Measurements from ENCODE around the gene RNU6-9. TPM values are rescaled to one million over a fixed set of nuclear protein-coding genes. Genes with fewer than 3 reads are reported as not detected.
"Not testable (repeated sequence)": the region's sequence is repeated elsewhere in the genome, so short reads cannot be mapped to it uniquely, and the experiment has no call there.

The RNU6-9 gene
- not detected for polyA plus RNA-seq (ENCODE audit: insufficient read depth in 1 of 5, insufficient read length in 5 of 5, low replicate concordance in 1 of 5)
- long read RNA-seq, donor 1: 0 reads
- long read RNA-seq, donor 2: 0 reads
- long read RNA-seq, donor 3: 0 reads
- long read RNA-seq, donor 4: 0 reads
- long read RNA-seq, donor 5: 0 reads
- long read RNA-seq, donor 6: 0 reads
- long read RNA-seq, donor 7: 0 reads
- long read RNA-seq, donor 8: 0 reads

DNA sequence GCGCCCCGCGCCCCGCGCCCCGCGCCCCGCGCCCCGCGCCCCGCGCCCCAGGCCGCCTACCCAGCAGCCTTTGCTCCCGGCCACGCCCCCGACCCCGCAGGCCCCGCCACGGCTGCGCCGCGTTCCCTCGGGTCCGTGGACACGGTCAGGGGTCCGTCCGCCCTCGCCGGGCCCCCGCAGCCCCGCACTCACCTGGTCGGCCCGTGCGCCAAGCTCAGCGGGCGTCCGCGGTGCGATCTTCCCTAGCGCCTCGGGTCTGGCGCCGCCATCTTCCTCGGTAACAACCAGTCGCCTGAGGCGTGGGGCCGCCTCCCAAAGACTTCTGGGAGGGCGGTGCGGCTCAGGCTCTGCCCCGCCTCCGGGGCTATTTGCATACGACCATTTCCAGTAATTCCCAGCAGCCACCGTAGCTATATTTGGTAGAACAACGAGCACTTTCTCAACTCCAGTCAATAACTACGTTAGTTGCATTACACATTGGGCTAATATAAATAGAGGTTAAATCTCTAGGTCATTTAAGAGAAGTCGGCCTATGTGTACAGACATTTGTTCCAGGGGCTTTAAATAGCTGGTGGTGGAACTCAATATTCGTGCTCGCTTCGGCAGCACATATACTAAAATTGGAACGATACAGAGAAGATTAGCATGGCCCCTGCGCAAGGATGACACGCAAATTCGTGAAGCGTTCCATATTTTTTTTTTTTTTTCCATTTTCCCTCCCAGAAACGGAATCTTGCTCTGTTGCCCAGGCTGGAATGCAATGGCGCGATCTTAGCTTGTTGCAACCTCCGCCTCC, at the start of gene RNU6-9, which contains the start of gene MED16:
Gene RNU6-9 (plus strand): TSS at position 591 of the 796 bp plus-strand sequence.
Gene MED16 (minus strand): TSS at position 294 of the 796 bp plus-strand sequence. CDS start 2,056 bp downstream, outside the sequence.
- peak; percentile 95 to 97 for DNase-seq

DNA sequence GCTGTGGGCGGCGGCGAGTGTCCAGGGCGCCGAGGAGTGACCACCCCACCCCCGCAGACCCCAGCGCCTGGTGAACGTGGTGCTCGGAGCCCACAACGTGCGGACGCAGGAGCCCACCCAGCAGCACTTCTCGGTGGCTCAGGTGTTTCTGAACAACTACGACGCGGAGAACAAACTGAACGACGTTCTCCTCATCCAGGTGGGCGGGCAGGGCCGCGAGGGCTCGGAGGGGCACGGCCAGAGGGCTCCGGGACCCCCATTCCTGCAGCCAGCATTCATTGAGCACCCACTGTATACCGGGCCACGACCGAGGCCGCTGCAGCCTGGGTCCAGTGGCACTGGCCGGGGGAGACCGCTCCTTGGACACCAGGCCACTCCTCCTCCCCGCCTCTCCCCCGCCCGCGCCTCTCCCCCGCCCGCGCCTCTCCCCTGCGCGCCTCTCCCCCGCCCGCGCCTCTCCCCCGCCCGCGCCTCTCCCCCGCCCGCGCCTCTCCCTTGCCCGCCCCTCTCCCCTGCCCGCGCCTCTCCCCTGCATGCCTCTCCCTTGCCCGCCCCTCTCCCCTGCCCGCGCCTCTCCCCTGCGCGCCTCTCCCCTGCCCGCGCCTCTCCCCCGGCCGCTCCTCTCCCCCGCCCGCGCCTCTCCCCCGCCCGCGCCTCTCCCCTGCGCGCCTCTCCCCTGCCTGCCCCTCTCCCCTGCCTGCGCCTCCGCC, 49.3 kb upstream of the RNU6-9 start:
- no peak for DNase-seq

DNA sequence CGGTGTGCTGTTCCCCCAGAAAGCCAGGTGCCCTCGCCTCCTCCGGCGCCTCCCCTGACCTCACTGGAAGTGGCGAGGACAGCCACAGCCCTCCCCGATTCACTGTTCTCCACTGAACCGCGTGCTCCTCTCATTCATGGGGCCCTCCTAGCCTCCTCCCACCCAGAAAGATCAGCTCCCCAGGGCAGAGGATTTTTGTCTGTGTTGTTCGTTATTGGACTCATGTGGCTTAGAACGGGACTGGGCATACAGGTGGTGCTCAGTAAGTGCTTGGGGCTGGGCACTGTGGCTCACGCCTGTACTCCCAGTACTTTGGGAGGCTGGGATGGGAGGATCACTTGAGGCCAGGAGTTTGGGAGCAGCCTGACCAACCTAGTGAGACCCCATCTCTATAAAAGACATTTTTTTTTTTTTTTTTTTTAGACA, 48.7 kb upstream of the RNU6-9 start:
- DNase-seq: no peak

GRCh38 chr19:845707-846521, 47.4 kb upstream of the RNU6-9 start:
- no peak for DNase-seq

DNA sequence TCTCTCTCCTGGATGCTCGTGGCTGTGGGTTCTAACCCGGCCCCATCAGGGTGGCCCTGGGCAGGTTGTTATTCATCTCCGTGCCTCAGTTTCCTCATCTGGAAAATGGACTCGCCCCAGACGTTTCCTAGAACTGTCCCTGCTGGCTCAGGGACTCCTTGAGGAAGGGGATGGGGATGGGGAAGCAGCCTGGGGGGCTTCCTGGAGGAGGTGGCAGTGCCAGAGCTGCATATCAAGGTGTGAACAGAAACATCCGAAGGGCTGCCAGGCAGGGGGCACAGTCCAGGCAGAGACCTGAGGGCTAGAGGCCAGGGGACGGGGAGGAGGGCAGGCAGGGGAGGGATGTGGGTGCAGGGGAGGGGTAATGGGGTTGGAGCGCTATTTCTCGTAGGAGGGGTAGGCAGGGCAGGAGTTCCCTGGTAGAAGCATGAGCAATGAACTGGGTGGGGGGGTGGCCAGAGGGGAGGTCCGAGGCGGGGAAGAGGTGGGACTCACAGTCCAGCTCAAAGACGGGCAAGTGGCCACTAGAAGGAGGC, 44.8 kb upstream of the RNU6-9 start:
- no peak for DNase-seq

GRCh38 chr19:849195-849594, 44.1 kb upstream of the RNU6-9 start:
- not testable (repeated sequence) for DNase-seq

GRCh38 chr19:850221-850978, 42.9 kb upstream of the RNU6-9 start:
- peak; percentile 96 to 97 for DNase-seq

- DNase-seq: no peak
Observed at GRCh38 chr19:850979-851335, 42.3 kb upstream of the RNU6-9 start.

DNA sequence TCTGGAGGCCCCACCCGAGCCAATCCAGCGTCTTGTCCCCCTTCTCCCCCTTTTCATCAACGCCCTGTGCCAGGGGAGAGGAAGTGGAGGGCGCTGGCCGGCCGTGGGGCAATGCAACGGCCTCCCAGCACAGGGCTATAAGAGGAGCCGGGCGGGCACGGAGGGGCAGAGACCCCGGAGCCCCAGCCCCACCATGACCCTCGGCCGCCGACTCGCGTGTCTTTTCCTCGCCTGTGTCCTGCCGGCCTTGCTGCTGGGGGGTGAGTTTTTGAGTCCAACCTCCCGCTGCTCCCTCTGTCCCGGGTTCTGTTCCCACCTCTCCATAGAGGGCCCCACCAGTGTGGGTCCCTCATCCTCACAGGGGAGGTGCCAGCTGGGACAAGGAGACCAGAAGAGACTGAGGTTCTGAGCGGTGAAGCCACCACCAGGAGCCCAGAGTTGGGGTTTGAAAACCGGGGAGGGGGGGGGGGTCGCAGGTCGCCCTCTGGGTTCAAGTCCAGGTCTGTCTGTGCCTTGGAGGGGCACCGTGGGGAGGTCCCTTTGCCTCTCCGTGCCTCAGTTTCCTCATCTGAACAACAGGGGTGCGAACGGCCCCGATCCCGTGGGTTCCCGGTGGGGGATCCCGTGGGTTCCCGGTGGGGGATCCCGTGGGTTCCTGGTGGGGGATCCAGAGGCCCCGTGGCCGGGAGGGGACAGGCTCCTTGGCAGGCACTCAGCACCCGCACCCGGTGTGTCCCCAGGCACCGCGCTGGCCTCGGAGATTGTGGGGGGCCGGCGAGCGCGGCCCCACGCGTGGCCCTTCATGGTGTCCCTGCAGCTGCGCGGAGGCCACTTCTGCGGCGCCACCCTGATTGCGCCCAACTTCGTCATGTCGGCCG, 40.9 kb upstream of the RNU6-9 start, which contains the start of gene ELANE:
Gene ELANE (plus strand): TSS at position 168 of the 878 bp plus-strand sequence. CDS start 26 bp downstream, at position 194.
- no peak for DNase-seq

- no peak for DNase-seq
Observed at GRCh38 chr19:853014-853585, 40.2 kb upstream of the RNU6-9 start.

- not testable (repeated sequence) for DNase-seq
Observed at GRCh38 chr19:853614-854220, 39.6 kb upstream of the RNU6-9 start.

DNA sequence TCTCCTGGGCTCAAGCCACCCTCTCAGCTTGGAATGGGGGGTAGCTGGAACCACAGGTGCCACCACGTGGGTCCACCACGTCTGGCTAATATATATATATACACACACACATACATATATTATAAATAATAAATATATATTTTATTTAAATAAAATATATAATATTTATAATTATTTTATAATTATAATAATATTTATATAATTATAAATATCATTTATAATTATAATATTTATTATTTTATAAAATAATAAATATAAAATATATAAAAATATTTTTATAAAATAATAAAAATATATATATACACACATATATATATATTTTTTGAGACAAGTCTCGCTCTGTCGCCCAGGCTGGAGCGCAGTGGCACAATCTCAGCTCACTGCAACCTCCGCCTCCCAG, 38.7 kb upstream of the RNU6-9 start:
- DNase-seq: no peak

DNA sequence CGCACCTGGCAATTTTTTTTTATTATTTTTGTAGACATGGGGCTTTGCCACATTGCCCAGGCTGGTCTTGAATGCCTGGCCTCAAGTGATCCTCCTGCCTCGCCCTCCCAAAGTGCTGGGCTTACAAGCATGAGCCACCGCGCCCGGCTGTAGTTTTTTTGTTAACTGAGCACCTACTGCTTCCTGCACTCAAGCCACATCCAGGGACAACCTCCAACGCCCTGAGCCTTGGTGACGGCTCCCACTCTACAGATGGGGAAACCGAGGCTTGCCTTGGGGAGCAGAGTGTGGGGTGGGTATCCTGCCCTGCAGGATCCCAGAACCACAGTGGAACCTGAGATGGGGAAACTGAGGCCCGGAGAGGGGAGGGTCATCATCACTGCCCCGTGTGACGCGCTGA, 38.1 kb upstream of the RNU6-9 start:
- DNase-seq: no peak

DNA sequence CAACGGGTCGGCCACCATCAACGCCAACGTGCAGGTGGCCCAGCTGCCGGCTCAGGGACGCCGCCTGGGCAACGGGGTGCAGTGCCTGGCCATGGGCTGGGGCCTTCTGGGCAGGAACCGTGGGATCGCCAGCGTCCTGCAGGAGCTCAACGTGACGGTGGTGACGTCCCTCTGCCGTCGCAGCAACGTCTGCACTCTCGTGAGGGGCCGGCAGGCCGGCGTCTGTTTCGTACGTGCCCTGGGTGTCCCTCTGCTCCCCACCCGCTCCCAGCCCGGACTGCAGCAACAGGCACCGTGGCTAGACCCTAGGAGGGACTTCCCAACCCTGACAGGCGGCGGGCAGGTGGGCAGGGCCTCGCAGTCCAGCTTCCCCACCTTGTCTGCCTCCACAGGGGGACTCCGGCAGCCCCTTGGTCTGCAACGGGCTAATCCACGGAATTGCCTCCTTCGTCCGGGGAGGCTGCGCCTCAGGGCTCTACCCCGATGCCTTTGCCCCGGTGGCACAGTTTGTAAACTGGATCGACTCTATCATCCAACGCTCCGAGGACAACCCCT, 37.6 kb upstream of the RNU6-9 start:
- no peak for DNase-seq

DNA sequence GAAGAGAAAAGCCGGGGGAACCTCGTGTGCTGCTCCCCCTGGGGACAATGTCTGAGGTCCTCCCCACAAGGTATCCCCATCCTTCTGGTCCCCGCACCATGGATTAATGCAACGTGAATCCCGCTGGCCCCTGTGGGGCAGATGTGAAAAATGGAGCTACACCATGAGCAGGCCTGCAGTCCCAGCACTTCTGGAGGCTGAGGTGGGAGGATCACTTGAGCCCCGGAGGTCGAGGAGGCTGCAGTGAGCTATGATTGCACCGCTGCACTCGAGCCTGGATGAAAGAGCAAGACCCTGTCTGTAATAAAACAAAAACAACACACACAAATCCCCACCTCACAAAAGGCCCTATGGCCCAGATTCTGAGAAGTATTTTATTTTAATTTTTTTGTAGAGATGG, 35.0 kb upstream of the RNU6-9 start:
- no peak for DNase-seq

DNA sequence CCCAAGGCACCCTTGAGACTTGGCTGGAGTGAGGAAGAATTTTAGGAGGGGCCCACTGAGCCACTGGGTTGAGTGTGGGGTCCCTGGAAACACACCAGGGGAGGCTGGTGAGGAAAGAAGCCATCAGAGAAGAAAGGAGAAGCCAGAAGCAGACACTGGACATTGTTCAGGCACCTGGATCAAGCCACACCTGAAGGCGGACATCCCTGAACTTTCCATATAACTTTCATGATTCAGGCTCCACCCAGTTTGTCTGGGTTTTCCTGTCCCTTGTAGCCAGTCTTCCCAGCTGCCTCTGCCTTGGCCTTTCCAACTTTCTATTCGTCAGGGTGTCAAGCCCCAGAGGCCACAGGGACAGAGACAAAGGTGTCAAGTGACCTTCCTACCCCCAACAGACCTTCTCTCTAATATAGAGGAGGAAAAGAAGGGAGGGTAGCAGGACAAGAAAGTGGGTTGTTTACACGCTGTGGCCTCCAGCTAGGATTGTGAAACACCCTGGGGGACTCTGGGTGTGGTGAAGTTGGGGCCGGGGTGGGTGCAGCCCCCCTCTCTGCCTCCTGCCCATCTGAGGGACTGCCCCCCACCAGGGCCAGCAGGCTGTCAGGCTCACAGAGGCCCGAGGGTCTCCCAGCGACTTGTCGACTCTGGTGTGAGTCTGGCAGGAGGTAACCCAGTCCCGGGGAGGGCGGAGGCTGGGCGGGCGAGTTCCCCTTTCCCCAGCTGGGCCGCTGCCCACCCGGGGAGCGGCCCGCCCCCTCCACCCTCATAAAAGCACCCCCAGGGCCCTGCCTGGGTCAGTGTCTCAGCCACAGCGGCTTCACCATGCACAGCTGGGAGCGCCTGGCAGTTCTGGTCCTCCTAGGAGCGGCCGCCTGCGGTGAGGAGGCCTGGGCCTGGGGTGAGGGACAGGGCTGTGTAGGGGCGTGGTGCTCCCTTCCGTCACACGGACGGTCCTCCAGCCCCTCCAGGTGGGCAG, 34.1 kb upstream of the RNU6-9 start, which contains the start of gene CFD:
Gene CFD (plus strand): TSS at position 797 of the 976 bp plus-strand sequence. CDS start 26 bp downstream, at position 823.
- peak; percentile 42 to 45 for DNase-seq
